Mucosa of descending colon (tissue), 3 donors: ENCODE results near the gene FBXO21. TPM values are rescaled to one million over a fixed set of nuclear protein-coding genes. Genes with fewer than 3 reads are reported as not detected.

Experiments
- ATAC-seq: fragments of 200-7000 bp; cut with Tn5 transposase; one replicate; pipeline ENCODE4 v1.9.1; 2020; ENCODE audit warnings: mild to moderate bottlenecking, moderate library complexity
- DNase-seq, 3 donors: peaks; one replicate each; pipeline ENCODE4 v3.0.0-alpha.2; 2020
- H3K36me3 ChIP-seq: fragments of 200-600 bp; one replicate; pipeline ENCODE4 v1.8.0; 2021; ENCODE audit warnings: low read depth, mild to moderate bottlenecking
- H3K4me1 ChIP-seq: fragments of 200-600 bp; one replicate; pipeline ENCODE4 v1.8.0; 2021; ENCODE audit warnings: low read depth, mild to moderate bottlenecking
- H3K4me3 ChIP-seq: fragments of 200-600 bp; one replicate; pipeline ENCODE4 v1.8.0; 2021; ENCODE audit warnings: mild to moderate bottlenecking
- H3K9me3 ChIP-seq: fragments of 200-600 bp; one replicate; pipeline ENCODE4 v1.8.0; 2021; ENCODE audit warnings: mild to moderate bottlenecking
- CTCF ChIP-seq: fragments of 200-600 bp; IDR thresholded peaks from one replicate; pipeline ENCODE4 v1.8.0; 2022; ENCODE audit warnings: antibody characterized with exemption, mild to moderate bottlenecking
- intact Hi-C, 2 donors: fragments of 100-400 bp; cut with DNase I in 1 of 2; cut with micrococcal nuclease in 1 of 2; formaldehyde crosslinking; loops; one replicate each; pipeline versions ENCODE4 v1.11.0 to v1.11.1; 2022; cut with DNase I, micrococcal nuclease
- total RNA-seq, 3 donors: library from RNA; stranded (reverse); fragmentation: NEBNext Ultra II Directional in 2 of 3; extraction: Animal tissue kit (Norgen Biotek cat#: 25700) in 2 of 3; gene quantifications; one replicate each; pipeline versions ENCODE4 v1.2.1 to v1.2.4, GENCODE V29; 2021 to 2023
- donor health status: DM: no; HTN: no; CAD: no; lungs with moderate emphysema.
- donor health status: DM: no; HTN: no; CAD: no.
- donor health status: DM: no; HTN: yes; CAD: no.

Gene FBXO21
- total RNA-seq, 3 donors from 2014 or later = 14.7 to 44.6 (median 30.7) TPM

- peaks cover 9% of the 10 kb centered on the region for H3K36me3 ChIP-seq
- intact Hi-C loops = no loop called here
- no peak overlapping the region for H3K4me3 ChIP-seq
- no peaks in the 10 kb centered on the region for H3K4me1 ChIP-seq
- DNase-seq (no peak), ATAC-seq (no peak)
- H3K9me3 ChIP-seq = no peaks in the 10 kb centered on the region
- TF ChIP-seq CTCF = no peak
Measured at GRCh38 chr12:117162167-117162539, 28.1 kb downstream of the FBXO21 start.

- Histone ChIP-seq H3K4me3 (no peak overlapping the region), H3K36me3 (peaks cover 9% of the 10 kb centered on the region), H3K9me3 (no peaks in the 10 kb centered on the region), H3K4me1 (no peaks in the 10 kb centered on the region)
- intact Hi-C loops = no loop called here
- no peak for TF ChIP-seq CTCF
- ATAC-seq = no peak
- DNase-seq = no peak
Measured at GRCh38 chr12:117161460-117162166, 28.7 kb downstream of the FBXO21 start.

- intact Hi-C loops = no loop called here
- Histone ChIP-seq H3K4me1 (no peaks in the 10 kb centered on the region), H3K4me3 (no peak overlapping the region), H3K9me3 (no peaks in the 10 kb centered on the region), H3K36me3 (peaks cover 5% of the 10 kb centered on the region)
- ATAC-seq (no peak), DNase-seq (no peak)
- TF ChIP-seq CTCF = no peak
Measured at GRCh38 chr12:117159674-117160073, 30.6 kb downstream of the FBXO21 start.

GRCh38 chr12:117158911-117159553, 31.2 kb downstream of the FBXO21 start:
- H3K36me3 ChIP-seq = peaks cover 5% of the 10 kb centered on the region
- H3K4me3 ChIP-seq = no peak overlapping the region
- DNase-seq (no peak), ATAC-seq (no peak)
- no peaks in the 10 kb centered on the region for H3K9me3 ChIP-seq
- no peaks in the 10 kb centered on the region for H3K4me1 ChIP-seq
- TF ChIP-seq CTCF = no peak
- intact Hi-C loops = no loop called here

GRCh38 chr12:117158096-117158495, 32.2 kb downstream of the FBXO21 start:
- TF ChIP-seq CTCF = no peak
- Histone ChIP-seq H3K36me3 (peaks cover 5% of the 10 kb centered on the region), H3K4me1 (no peaks in the 10 kb centered on the region), H3K4me3 (no peak overlapping the region), H3K9me3 (no peaks in the 10 kb centered on the region)
- no peak for ATAC-seq
- intact Hi-C loops = no loop called here
- no peak for DNase-seq
